HTERT RPE-1 (cell line): ENCODE measurements around the gene CYB561D2.

Experiments
- in situ Hi-C: fragments of 300-500 bp; cut with MboI; formaldehyde crosslinking; loops from 4 replicates; pipeline ENCODE4 v1.14.3; 2020; ENCODE audit warnings: low sequenced_read_pairs

Gene CYB561D2

DNA sequence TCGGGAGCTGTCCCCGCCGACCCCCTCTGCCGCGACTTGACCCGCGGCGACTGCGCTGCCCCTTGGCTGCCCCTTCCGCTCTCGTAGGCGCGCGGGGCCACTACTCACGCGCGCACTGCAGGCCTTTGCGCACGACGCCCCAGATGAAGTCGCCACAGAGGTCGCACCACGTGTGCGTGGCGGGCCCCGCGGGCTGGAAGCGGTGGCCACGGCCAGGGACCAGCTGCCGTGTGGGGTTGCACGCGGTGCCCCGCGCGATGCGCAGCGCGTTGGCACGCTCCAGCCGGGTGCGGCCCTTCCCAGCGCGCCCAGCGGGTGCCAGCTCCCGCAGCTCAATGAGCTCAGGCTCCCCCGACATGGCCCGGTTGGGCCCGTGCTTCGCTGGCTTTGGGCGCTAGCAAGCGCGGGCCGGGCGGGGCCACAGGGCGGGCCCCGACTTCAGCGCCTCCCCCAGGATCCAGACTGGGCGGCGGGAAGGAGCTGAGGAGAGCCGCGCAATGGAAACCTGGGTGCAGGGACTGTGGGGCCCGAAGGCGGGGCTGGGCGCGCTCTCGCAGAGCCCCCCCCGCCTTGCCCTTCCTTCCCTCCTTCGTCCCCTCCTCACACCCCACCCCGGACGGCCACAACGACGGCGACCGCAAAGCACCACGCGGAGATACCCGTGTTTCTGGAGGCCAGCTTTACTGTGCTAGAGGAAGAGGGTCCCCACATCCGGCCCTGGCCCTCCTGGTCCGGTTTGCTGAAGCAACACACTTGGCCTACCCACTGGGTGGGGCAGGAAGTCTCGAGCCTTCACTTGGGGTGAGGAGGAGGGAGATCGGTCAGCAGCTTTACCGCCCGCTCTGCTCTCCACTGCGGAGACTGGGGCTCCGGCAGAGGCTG lies 10.0 kb upstream of the CYB561D2 start, which contains the start of gene RASSF1:
RASSF1 (minus strand) TSS at position 389 of the 882 bp plus-strand sequence; CDS start at position 358, 31 bp downstream.
- in situ Hi-C loops = no loop called here

DNA sequence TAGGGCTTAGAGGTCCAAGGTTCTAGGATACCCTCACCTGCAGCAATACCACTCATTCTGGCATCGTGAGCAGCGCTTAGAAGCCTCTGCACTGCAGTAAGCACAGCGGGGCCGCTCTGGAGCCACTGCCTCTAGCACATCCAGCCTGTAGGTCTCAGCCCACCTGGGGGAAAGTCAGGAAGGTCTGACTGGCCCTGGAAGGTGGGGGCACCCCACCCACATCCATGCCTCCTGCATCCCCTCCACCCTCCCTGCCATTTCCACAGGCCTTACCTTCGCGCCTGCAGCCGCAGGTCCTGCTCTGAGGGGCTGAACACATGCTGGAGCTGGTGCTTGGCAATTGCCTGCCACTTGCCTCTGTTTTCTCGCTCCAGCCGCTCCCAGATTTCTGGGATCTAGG lies 9.1 kb upstream of the CYB561D2 start:
- in situ Hi-C loops = no loop called here

DNA sequence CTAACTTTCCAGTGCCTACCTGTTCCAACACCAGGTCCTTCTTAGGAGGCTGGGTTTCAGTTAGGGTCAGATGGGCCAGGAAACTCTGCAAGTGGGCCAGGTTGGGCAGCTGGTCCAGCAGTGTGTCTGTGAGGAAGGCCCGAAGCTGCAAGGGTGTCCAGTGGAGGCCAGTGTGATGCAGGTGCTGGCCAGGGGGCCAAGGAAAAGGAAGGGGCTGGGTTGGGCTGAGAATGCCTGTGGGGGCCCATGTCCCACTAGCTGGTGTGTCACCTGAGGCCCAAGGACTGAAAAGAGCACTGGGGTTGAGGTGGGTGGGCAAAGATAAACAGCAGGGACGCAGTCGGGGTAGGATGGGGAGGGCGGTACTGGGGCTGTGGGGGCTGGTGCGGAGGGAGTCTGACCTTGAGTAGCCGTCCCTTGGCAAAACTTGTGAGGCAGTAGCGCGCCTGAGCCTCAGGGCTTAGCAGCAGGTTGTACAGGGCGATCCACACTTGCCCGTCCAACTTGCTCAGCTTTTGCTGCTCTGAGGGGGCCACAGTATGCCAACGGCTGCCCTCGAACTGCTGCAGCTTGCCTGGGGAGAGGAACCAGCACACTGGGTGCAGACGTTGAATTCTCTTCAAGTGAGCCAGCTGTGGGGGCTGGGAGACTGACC lies 8.5 kb upstream of the CYB561D2 start:
- in situ Hi-C loops = no loop called here

DNA sequence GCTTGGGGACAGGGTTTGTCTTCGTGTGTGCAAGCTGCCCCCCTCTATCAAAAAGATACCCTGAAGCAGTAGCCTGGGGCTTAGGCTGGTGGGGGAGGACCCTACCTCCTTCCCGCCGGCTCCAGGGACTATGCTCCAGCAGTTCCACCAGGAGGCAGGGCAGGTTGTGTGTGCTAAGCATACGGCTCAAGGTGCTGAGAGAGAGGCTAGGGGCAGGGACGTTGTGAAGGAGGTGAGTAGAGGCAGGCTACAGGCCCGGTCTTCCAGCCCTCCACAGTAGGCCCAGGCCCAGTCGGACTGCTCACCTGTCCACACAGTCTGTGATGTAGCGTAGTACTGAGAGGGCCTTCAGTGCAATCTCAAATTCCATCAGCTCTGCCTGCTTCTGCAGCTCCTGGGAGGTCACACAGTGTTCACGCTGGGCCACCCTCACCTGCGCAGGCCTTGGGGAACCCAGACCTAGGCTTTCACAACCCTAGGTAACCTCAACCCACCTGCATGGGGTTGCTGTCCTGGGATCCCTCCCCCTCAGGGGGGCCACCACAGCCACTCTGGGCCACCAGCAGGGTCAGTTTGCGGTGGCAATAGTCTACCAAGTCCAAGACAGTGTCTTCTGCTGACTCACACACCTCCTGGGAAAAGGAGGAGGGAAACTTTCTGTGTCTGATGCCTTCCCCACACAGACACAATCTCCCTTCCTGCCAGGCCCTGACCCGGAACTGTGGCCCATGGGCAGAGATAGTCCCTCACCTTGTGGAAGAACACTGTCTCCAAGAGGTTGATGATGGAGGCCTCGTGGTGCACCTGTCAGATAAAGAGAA lies 7.6 kb upstream of the CYB561D2 start:
- in situ Hi-C loops = no loop called here

DNA sequence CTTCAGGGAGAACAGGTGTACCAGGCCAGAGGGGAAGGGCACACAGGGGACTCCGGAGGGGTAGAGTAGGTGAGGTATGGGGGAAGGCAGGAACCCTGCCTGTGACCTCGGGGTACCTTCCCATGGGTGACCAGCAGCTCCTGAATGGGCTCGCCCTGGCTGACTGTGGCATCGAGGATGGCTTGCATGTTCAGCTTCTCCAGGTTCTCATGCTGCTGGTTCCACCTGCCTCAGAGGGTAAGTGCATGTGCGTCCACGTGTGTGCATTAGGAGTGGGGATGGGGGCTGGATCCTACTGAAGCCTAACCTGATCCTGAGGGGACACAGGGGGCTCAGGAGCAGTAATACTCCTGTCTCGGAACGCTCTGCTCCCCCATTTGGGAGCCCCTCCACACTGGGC lies 5.7 kb upstream of the CYB561D2 start:
- in situ Hi-C loops = no loop called here

DNA sequence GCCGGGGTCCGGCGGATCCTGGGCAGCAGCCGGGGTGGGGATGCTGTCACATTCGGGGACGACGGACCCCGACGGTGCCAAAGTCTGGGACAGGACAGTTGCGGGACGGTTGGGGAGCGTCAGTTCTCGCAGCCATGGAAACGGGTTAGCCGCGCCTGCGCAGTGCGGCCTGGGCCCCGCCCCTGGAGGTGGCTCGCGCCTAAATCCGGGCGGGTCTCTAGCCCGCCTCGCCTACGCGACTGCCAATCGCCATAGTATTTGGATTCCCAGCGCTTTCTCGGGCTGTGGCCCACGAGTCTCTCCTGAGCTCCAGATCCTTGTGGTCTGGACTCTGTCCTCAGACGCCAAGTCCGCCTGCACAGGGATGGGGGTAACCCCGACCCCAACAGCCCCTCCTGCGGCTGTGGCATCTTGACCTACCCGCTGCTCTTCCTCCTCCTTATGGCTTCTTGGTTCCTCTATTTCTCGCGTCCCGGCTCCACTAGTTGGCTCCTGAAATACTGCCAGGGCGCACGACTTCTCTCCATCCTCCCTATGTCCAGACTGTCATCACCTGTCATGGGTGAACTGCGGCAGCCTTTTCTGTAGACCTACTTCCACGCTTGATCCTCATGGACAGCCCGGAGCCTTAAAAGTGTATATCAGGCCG lies 5.0 kb upstream of the CYB561D2 start, which contains the start of gene ZMYND10:
ZMYND10 (minus strand) TSS at position 147 of the 649 bp plus-strand sequence. CDS start 153 bp downstream, outside the sequence.
- in situ Hi-C loops = no loop called here

DNA sequence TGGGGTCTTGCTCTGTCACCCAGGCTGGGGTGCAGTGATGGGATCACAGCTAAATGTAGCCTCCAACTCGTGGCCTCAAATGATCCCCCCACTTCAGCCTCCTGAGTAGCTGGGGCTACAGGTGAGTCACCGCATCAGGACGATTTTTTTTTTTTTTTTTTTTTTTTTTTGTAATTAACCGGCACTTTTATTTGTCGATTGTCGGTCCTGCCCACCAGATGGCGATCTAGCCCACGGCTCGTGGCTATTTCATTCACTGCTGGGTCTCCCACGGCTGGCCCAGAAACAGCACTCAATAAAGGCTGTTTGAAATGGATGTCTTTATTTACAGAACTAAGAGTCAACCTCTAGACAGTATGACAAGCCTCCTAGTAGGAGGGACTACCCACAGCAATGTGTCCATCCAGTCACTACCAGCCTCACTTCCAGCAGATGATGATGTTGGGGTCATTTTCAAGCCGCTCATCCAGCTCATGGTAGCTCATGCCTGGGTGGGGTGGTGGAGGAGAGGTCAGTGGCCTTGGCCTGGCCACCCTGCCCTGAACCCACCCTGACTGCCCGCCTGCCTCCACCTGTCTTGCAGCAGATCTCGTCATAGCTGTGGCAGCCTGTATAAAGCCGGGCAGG lies 3.4 kb upstream of the CYB561D2 start:
- in situ Hi-C loops = no loop called here

DNA sequence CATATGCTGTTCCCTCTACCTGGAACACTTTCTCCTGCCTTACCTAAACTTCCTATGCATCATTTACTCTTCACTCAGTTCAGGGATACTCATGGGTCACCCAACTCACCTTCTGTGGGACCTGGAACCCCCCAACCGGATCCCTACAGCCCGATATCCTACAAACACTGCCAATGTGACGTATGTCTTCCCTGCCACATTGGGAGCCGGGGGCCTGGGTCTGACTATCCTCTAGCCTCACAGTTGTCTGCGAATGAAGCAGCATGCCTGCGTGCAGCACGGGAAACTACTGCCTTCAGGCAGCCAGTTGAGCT lies 492 bp upstream of the CYB561D2 start:
- in situ Hi-C loops = no loop called here

DNA sequence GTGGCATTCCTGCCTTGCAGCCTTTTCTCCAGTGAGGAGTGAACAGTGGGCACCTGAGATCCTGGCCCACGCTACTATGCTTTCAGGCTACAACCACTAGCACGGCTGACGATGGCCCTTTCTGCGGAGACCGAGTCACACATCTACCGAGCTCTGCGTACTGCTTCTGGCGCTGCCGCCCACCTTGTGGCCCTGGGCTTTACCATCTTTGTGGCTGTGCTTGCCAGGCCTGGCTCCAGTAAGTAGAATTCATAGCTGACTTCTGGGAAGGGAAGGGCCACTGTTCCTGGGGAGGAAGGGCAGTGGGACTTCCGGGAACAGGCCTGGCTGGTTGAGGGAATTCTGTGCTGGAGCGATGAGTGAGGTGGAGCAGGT lies 648 bp downstream of the CYB561D2 start:
- in situ Hi-C loops = no loop called here

DNA sequence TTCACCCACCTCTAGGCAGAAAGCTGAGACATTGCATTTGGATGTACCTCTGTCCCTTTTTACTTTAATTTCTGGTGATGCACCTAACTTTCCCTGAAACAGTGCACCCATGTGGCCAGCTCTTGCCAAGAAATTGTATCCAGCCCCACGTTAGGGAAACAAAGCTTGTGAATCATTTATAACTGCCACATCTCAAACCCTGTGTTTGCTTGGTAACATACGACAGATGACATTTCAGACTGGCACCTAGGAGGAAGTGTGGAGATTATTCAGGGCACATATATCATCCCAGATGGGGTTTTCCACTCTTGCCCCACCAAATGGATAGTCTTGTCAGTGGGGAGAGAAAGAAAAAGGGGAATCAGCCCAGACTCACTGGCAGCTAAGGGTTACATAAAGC lies 2.1 kb downstream of the CYB561D2 start:
- in situ Hi-C loops = no loop called here

DNA sequence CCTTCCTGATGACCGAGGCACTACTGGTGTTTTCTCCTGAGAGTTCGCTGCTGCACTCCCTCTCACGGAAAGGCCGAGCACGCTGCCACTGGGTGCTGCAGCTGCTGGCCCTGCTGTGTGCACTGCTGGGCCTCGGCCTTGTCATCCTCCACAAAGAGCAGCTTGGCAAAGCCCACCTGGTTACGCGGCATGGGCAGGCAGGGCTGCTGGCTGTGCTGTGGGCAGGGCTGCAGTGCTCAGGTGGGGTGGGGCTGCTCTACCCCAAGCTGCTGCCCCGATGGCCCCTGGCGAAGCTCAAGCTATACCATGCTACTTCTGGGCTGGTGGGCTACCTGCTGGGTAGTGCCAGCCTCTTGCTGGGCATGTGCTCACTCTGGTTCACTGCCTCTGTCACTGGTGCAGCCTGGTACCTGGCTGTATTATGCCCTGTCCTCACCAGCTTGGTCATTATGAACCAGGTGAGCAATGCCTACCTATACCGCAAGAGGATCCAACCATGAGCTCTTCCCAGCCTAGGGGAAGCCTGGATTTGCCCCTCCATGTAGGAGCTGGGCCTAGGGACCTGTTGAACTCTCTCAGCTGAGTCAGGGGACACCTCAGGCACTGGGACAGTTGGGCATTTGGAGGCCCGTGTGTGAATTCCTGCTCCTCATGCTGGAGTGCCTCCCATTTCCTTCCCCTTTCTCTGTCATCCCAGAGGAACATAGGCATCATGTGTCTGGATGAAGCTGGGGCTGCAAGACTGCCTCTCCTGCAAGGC lies 2.8 kb downstream of the CYB561D2 start:
- in situ Hi-C loops = no loop called here

DNA sequence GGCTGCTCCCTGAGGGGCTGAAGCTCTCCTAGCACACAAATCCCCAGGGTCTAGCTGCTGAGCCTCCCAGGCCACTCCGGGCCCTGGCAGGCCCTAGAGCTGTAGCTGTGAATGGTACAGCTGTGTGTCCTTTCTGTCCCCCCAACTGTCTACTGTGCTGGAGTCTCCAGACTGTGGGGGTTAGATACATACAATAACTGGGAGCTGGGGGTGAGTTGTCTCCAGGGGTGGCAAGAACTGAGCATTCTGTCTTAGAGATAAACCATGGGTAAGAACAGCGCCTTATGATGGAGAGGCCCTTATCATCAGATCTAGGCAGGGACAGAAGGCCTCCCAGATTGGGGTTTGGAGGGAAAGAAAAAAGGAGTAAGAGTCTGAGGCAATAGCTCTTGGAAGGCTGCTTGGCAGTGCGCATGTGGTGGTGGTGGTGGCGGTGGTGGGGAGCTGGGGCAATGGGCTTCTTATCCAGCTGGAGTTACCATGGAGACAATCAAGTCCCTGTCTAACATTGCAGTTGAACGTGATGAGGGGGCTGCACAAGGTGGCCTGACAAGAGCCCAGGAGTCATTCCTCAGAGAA lies 3.6 kb downstream of the CYB561D2 start:
- in situ Hi-C loops = no loop called here

DNA sequence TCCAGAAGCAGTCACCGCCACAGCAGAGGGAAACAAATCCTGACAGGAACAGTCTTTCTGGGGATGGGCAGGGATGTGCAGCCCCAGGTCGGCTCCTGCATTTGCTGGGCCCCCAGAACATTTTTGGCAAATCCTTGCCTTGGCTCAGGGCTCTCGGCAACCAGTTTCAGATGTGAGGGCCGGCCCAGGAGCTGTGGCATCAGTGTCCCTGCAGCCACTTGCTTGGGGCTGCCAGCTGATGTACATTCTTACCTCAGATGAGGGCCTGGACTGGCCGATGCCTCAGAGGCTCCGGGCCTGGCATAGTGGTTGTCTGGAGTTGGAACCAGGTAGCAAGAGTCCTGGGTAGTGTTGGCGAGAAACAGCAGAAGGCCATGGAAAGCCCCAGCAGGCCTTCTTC lies 4.2 kb downstream of the CYB561D2 start:
- in situ Hi-C loops = no loop called here

DNA sequence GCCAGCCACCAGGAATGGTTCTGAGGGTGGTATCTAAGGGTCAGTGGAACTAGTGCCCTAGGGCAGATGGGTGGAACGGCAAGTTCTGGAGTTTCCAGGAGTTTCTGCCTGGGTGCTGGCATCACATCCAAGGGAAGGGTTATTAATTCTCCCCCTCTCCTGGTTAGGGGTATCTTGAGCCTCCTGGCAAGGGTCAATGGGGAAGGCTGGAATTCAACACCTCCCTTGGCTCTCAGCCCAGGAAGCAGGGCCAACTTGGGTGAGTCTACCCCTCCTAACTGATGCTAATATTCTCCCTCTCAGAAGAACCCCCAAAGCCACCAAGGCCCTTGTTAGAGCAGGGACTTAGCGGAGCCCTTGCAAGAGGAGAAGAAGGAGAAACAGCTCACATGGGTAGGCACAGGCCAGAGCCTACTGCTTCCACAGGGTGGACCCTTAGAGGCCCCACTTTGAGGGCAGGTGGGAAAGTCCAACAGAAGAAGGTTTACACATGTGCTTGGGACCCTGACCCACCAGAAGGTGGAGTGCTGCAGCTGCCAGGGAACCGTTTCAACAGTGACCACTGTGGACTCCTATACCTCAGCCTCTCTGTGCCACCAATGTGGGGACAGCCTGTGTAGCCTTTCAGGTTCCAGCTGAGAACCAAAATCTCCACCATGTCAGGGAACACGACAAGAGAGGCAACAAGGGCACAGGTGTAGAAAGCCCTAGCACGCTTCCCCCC lies 5.3 kb downstream of the CYB561D2 start:
- in situ Hi-C loops = no loop called here

DNA sequence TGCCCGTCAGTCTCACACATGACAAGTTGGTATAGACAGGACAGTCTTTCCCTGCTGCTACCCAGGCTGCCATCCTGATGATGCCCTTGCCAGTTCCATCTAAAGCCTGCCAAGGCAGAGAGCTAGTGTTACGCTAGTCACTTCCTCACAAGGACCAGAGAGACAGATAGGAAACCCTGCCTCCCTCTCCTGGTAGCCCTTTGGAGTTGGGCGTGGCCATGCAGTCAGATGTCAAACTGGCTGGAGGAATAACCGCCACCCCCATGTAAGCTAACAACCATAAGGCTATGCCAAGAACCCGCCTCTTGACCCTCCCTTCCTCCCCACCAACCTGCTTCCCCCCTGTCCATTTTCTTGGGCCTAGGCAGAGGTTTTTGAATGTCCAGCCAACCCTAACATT lies 5.9 kb downstream of the CYB561D2 start:
- in situ Hi-C loops = no loop called here

DNA sequence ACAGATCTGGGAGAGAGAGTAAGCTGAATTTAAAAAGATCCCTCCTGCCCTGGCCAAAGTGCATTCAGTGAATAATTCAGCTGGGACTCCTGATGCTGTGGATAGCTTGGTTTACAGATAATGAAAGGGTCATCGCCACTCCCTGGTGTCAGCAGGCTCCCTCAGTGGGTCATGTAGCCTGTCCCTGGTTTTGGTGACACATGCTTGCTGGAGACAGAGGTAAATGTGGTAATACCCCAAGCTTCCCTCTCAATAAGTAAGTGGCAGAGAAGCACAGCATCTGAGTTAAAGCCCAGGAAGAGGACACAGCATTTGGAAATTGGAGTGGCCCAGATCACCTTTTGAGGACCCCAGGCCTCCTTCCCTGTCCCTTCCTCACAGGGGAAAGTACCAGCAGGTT lies 6.8 kb downstream of the CYB561D2 start:
- in situ Hi-C loops = no loop called here

DNA sequence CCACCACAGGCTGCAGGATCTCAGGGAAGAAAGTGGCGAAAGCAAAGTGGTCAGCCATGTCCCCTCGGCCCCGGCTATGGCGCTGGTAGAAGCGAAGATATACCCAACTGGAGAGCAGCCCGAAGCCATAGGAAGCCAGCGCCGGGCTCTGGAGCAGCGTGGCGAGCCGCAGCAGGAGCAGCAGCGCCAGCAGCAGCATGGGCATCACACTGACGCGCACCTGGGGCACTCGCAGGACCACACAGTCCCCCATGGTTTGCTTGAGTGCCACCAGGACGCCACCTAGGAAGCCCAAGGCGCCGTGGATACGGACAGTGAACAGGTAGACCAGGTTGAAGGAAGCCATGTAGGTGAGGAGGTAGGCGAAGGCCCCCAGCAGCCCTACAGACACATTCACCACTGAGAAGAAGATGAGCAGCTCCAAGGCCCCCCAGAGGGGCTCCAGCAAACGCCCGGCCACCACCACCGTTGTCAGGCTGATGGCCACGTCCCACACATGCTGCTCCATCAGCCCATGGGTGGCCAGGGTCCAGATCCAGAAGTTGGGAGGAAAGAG lies 7.8 kb downstream of the CYB561D2 start:
- in situ Hi-C loops = no loop called here

DNA sequence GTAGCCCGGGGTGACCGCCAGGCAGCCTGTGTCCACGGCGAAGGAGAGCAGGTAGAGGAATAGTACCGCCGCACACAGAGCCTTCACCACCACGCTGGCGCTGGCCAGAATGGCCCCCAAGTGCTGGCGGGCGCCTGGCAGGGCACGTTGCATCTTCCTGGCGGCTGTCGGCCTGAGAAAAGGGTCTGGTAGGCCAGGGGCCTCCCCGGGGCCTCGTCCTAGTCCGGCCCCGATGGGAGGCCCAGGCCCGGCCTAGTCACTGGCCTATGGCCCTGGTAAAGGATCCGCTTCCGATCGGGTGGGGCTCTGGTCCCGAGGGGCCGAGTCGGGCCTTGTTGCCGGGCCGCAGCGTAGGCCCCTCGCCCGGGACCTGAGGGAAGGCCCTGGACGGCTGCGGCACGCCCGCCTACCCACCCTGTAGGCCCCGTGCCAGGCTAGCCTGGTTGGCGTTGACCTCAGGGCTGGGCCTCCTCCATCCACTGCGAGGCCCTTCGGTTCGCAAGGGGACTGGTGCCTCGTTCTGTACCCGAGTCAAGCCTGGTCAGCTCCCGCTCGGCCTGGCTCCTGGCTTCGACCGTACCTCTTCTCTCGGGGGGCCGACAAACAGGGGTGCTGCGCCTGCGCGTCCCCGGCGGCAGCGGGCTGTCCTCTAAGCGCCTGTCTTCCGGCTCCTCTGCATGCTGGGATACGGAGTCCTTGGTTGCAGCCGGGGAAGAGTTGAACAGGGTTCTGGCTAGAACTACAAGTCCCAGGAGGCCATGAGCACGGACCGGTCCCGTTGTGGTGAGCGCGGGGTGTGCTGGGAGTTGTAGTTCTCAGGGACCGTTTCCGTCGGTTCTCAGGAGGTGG lies 8.5 kb downstream of the CYB561D2 start, which contains the start of gene TMEM115:
TMEM115 (minus strand) TSS at position 611 of the 849 bp plus-strand sequence; CDS start at position 153, 458 bp downstream.
- in situ Hi-C loops = no loop called here
